DND-41 (cell line): Measurements from ENCODE around the gene SPEF2.

Experiments used
- EZH2 ChIP-seq: IDR thresholded peaks from 3 replicates; pipeline ENCODE4 v1.6.1; 2012; ENCODE audit warnings: borderline replicate concordance, low read depth, mild to moderate bottlenecking, moderate library complexity, low read length, inconsistent platforms; ENCODE audit not compliant: severe bottlenecking
- TF ChIP-seq, protein P1 (sequence below): IDR thresholded peaks from 2 replicates; pipeline ENCODE4 v1.5.1; 2012; ENCODE audit warnings: borderline replicate concordance, low read length, moderate library complexity, mild to moderate bottlenecking; ENCODE audit not compliant: poor library complexity, severe bottlenecking; ENCODE audit errors: extremely low read depth

DNA sequence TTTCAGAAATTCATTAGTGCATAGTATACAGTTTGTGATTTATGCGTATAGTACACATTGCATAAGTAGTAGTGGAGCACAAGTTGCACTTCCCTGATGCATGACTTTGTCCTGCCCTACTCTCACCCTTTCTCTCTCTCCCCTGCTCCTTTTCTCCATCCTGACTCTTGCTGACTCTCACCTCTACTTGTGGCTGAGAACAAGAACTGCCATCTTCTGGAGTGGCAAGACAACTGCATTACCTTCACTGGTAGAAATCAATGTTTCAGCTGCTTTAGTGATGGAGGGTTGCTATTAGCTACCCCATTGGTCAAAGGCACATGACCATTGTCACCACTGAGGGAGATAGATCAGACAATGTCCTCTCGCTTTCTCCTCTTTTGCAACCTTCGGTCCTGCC is 26.9 kb downstream of the SPEF2 start:
- TF ChIP-seq EZH2 = no peak
- TF ChIP-seq, protein P1, sequence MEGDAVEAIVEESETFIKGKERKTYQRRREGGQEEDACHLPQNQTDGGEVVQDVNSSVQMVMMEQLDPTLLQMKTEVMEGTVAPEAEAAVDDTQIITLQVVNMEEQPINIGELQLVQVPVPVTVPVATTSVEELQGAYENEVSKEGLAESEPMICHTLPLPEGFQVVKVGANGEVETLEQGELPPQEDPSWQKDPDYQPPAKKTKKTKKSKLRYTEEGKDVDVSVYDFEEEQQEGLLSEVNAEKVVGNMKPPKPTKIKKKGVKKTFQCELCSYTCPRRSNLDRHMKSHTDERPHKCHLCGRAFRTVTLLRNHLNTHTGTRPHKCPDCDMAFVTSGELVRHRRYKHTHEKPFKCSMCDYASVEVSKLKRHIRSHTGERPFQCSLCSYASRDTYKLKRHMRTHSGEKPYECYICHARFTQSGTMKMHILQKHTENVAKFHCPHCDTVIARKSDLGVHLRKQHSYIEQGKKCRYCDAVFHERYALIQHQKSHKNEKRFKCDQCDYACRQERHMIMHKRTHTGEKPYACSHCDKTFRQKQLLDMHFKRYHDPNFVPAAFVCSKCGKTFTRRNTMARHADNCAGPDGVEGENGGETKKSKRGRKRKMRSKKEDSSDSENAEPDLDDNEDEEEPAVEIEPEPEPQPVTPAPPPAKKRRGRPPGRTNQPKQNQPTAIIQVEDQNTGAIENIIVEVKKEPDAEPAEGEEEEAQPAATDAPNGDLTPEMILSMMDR = peak; percentile 21
